ENCODE results near the gene PGAM2.
"Not testable (repeated sequence)": the region's sequence is repeated elsewhere in the genome, so short reads cannot be mapped to it uniquely, and the experiment has no call there.

DNA sequence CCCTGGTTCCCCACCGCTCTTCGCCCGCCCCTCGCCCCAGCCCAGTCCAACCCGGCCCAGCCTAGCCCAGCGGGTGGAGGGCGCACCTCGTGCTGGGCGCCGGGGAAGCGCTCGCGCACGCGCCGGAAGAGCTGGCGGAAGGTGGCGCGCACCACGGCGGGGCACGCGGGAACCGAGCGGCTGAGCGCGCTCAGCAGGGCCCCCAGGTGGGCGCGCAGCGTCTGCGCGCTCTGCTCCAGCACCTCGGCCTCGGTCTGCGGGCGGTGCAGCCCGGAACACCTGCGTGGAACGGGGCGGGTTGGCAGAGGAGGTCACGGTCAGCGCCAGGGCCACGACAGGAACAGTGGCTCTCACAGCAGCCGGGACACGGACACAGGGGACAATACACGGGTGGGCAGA lies 24.9 kb downstream of the PGAM2 start:
- not testable (repeated sequence) for TF ChIP-seq EZH2phosphoT487 (IDR thresholded peaks at IDR 0.05; ENCODE audit: insufficient read depth, low read depth); EZH2 (IDR thresholded peaks at IDR 0.05; ENCODE audit: insufficient read depth, poor library complexity, severe bottlenecking)
